GM21576 (cell line): ENCODE measurements around the gene UBA1.

Source experiments
- ATAC-seq: cut with Tn5 transposase; IDR thresholded peaks from one replicate; pipeline ENCODE4 v1.9.1; 2021; ENCODE audit warnings: mild to moderate bottlenecking, moderate library complexity; ENCODE audit not compliant: unreplicated experiment

The UBA1 gene

DNA sequence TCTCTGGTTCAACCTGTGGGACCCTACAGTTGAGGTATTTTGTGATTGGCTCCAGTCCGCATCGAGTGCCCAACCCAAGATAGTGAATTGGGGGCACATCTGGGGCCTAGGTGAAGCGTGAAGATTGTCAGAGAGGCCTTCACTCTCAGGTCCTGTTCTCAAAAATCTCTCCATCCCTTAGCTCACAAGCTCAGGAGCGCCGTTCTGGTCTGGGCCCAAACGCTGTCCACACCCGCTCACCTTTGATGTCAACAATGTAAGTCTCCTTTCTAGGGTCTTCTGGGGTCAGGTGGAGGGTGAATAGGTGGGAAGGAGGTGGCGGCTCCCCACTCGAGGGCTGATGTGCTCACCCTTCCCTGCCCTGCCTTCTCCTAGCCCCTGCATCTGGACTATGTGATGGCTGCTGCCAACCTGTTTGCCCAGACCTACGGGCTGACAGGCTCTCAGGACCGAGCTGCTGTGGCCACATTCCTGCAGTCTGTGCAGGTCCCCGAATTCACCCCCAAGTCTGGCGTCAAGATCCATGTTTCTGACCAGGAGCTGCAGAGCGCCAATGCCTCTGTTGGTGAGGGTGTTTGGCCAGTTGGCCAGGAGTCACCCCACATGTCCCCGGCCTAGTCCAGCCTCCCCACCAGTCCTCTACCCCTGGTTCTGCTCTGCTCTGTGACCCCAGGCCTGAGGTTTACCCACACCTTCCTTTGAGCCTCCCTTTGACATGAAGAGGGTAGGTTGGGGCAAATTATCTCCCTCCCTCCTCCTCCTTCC lies 17.2 kb downstream of the UBA1 start:
- no peak for ATAC-seq

DNA sequence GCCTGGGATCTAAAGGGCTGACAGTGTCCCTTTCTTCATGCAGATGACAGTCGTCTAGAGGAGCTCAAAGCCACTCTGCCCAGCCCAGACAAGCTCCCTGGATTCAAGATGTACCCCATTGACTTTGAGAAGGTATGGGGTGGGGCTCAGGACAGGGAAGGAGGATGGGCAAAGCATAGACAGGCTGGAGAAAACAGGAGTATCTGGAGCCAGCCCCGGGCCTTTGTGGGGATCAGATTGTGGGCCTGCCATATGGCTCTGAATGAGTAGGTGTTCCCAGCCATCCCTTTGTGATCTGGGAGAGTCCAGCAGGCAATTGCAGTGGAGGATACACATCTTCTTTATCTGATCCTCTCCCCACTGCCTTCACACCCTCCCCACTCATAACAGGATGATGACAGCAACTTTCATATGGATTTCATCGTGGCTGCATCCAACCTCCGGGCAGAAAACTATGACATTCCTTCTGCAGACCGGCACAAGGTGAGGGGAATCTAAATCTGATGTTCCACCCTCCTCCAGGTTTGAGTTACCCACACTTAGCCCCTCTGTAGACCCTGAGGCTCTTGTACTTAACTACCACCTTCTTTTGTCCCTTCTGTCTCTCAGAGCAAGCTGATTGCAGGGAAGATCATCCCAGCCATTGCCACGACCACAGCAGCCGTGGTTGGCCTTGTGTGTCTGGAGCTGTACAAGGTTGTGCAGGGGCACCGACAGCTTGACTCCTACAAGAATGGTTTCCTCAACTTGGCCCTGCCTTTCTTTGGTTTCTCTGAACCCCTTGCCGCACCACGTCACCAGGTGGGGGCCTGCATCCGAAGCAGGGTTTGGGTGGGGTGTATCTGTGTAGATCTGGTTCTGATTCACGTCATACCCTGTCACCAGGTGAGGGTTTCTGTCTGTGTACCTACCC lies 19.0 kb downstream of the UBA1 start:
- no peak for ATAC-seq

- ATAC-seq, result no peak
These were observed 20.9 kb downstream of the UBA1 start for GRCh38 chrX:47214435-47215077.

DNA sequence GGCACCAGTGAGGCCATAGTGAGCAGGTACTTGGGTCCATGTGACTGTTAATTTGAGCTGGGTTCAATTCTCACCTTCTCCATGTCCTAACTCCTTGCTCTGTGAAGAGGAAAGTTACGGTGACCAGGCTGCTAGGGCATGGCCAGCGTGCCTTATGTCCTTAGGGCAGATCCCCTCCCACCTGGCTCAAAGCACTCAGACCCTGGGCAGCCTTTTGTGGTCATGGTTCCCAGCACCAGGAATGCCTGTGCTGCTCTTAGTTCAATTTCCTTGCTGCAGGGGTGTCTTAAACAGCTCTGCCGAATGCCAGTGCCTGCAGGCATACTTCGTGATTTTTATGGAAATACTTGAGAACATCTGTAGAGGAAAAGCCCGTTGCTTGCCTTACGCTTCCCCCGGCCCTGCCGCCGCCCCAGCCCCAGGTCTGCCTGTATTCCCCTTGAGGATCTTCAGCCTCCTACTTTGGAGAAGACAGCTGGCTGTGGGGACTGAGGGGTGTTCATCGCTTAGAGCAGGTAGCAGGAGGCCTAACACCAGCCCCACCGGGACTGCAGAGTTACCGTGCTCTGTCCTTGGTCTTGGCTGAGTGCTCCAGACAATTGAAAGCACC lies 21.8 kb downstream of the UBA1 start:
- ATAC-seq, result no peak

DNA sequence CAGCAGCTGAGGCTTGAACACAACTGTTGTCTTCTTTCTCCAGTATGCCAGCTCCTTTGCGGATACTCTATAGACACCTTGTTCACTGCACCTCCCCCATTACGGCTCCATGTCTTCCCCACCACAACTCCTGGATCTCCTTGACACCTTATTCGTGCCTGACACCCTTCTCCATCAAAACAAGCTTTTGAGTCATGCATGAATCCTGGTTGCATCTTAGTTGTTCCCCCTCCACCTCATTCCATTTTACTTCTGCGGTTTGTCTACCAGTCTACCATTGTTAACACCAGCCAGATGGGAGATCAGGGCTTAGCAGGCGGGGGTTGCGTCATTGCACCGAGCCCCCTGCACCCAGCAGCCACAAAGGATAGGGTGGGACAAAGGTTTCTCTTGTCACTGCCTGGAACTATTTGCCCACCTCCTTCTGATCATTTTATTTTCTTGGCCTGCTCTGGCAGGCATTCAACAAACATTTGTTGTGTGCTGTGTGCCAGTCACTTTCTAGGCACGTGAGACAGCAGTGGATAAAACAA lies 22.8 kb downstream of the UBA1 start:
- no peak for ATAC-seq

GRCh38 chrX:47217121-47217851 lies 23.7 kb downstream of the UBA1 start:
- no peak for ATAC-seq

- ATAC-seq, result peak; percentile 86
These were observed 24.2 kb downstream of the UBA1 start for GRCh38 chrX:47217852-47218279.

GRCh38 chrX:47218280-47218919 lies 24.8 kb downstream of the UBA1 start, which contains the start of gene CDK16:
Gene CDK16, plus strand, starts transcription at chrX:47218681. Its CDS starts 4,877 bp downstream, at chrX:47223558.
- peak; percentile 38 for ATAC-seq

DNA sequence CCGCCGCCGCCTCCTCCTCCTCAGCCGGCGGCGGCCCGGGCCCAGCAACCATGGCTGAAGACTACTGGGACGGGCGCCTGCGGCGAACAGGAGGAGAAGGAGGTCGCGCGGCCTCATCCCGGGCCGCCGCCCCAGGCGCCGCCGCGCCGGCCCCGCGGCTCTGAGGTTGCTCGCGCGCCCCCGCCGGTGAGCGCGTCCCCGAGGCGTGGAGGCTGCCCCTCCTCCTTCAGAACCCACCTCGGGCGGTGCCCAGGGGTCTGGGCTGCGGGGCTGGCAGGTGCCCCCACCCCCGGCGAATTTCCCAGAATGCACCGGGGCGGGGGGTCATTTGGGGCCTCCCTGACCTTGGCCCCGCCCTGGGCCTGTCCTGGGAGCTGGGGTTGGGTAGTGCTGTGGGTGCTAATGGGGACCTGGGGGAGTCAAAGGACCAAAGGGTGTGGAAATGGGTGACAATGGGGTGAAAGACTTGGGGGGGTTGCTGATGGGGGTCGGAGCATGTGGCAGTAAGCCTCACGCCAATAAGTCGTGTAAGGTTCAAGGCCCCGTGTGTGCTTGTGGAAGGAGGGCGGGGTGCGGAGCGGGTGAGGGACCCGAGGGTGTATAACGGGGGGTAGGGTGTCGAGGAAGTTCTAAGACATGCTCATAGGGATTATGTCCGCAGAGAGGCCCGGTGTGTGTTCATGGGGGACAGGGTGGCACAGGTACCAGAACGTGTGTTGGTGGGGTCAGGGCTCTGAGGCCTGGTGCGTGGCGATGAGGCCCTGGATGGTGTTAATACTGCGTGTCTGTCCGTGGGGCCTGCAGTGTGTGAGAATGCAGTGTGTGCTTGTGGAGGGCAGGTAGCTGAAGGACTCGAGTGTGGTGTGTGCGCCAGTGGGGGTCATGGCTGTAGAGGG lies 25.5 kb downstream of the UBA1 start:
- ATAC-seq, result no peak

DNA sequence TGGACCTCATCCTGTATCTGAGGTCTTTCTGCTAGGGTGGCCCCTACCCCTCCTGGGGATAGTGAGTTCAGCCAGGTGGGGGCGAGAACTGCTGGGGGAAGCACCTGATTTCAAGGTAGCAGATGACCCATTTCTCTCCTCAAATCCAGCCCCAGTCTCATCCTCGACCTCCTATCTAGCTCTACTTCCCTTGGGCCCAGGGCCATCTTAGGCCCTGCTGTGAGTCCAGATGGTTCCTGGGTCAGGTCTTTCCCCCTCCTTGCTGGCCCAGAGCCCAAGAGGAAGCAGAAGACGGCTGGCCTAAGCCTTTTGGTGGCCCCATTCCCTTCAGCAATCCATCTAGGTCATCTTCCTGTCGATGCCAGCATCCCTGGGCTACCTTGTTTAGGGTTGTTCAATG lies 28.1 kb downstream of the UBA1 start:
- ATAC-seq, result no peak

DNA sequence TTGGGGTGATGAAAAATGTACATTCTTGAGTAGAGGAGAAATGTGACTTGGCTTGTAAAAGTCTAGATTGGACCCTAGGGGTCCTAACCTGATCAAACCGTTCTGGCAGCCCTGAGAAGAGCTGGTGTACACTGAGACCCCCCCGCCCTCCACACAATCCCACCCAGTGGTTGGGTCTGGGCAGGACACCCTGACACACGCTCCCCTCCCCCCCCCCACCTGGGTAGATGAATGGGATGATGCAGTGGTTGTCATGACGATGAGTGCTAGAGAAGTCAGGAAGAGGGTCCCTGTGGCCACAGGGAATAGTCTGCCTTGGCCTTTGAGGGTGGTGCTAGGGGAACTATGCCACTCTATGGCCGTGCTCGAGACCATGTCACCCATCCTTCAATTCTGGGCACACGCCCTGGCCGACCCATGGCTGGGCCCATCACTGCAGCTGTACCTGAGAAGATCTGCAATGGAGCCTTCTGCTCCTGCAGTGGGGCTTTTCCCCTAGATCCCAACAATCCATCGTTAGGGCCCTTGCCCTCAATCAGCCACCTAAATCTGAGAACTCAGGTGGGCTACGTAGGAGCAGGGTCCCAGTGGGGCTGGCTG lies 29.2 kb downstream of the UBA1 start:
- no peak for ATAC-seq

DNA sequence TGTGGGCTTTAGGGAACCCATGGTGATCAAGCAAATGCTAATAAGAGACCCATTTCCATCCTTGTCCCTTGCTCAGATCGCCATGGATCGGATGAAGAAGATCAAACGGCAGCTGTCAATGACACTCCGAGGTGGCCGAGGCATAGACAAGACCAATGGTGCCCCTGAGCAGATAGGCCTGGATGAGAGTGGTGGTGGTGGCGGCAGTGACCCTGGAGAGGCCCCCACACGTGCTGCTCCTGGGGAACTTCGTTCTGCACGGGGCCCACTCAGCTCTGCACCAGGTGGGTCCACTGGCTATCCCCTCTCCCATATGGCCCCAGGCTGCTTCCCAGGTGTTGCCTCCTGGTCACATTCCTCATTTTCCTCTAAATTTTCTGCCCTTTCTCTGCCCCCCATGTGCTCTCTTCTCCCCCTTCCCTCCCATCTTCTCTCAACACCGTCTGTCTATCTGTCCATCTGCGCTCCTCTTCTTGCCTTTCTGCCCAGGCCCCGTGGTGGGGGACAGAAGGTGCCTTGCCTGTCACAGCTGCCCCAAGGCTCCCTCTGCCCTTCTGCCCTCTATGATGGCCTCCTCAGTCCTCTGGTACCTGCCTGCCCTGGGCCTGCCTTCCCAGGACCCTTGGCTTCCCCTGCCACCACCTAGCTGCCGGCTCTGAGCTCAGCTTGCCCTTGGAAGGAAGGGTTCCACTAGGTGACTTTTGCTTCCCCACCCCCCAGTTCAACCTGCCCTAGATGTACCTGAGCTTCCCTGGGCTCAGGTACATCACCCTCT lies 30.0 kb downstream of the UBA1 start:
- ATAC-seq, result no peak

- ATAC-seq, result no peak
These were observed 30.8 kb downstream of the UBA1 start for GRCh38 chrX:47224266-47224895.

- ATAC-seq, result no peak
These were observed 31.3 kb downstream of the UBA1 start for GRCh38 chrX:47224896-47225290.

DNA sequence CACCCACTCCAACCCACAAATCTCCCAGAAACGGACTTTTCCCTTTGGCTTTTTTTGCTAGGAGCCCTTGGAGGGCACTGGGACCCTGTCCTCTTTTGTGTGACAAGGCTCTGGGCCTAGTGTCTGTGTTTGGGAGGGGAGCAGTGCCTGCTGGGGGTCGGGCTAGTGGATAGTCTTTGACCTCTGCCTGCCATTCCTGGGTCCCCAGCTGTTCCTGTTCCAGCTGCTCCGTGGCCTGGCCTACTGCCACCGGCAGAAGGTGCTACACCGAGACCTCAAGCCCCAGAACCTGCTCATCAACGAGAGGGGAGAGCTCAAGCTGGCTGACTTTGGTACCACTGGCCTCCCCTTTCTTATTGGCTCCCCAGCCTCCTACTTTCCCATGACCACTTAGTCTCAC lies 32.4 kb downstream of the UBA1 start:
- no peak for ATAC-seq

DNA sequence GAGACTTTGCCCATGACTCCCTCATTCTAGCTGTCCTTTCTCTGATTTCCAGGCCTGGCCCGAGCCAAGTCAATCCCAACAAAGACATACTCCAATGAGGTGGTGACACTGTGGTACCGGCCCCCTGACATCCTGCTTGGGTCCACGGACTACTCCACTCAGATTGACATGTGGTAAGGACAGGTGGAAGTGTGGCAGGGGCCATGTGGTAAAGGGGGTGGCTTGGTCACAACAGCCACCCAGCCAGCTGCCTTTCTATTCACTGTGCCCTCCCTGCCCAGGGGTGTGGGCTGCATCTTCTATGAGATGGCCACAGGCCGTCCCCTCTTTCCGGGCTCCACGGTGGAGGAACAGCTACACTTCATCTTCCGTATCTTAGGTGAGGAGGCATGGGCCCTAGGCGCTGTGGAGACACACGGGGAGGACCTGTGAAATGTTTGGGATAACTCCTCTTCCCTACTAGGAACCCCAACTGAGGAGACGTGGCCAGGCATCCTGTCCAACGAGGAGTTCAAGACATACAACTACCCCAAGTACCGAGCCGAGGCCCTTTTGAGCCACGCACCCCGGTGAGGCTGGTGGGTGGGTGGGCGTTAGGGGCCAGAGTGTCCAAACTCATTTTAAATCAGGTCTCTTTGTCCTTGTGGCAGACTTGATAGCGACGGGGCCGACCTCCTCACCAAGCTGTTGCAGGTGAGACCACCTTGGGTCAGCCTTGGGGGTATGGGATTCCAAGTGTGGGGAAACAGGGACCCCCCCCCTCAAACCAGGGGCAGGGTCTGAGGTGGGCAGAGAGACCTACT lies 33.1 kb downstream of the UBA1 start:
- no peak for ATAC-seq
